Left colon (tissue), 2 donors: ENCODE data around the gene PTPRO. TPM values are rescaled to one million over a fixed set of nuclear protein-coding genes. Genes with fewer than 3 reads are reported as not detected.
A peak's percentile ranks its signal among the peaks of the same experiment; 100 is the strongest.

ENCODE experiments used
- ATAC-seq: fragments of 200-7000 bp; cut with Tn5 transposase; one replicate; pipeline ENCODE4 v1.9.1; 2020; ENCODE audit warnings: mild to moderate bottlenecking, moderate library complexity
- DNase-seq, 2 donors: peaks; one replicate each; pipeline ENCODE4 v3.0.0-alpha.2; 2020
- intact Hi-C, 2 donors: fragments of 100-400 bp; cut with DNase I in 1 of 2; cut with micrococcal nuclease in 1 of 2; formaldehyde crosslinking; loops; one replicate each; pipeline versions ENCODE4 v1.11.2 to v1.14.0; 2022; cut with DNase I, micrococcal nuclease
- total RNA-seq, 2 donors: library from RNA; stranded (reverse); fragmentation: NEBNext Ultra II Directional; extraction: Animal tissue kit (Norgen Biotek cat#: 25700); gene quantifications; one replicate each; pipeline ENCODE4 v1.2.1, GENCODE V29; 2021
- donor health status: DM: no; HTN: no; CAD: no.
- donor health status: DM: yes; HTN: yes; CAD: no.

The PTPRO gene
- total RNA-seq, 2 donors from 2014 or later: 15.7 to 21.9 TPM

- ATAC-seq (no peak), DNase-seq (no peak)
- intact Hi-C loops: no loop called here
Observed at GRCh38 chr12:15496738-15497137, 174.4 kb downstream of the PTPRO start.

GRCh38 chr12:15497671-15498292 is 175.5 kb downstream of the PTPRO start:
- ATAC-seq: no peak

GRCh38 chr12:15502211-15502610 is 179.9 kb downstream of the PTPRO start:
- DNase-seq (no peak), ATAC-seq (no peak)
- intact Hi-C loops: loop anchor here in 1 of 2 donors (10.0 kb wide), 1 partner anchor 207 kb away; no protein-coding TSS in a partner anchor

More at GRCh38 chr12:15497671-15498292, 175.5 kb downstream of the PTPRO start:
- intact Hi-C loops: no loop called here
- DNase-seq: no peak

- DNase-seq (no peak), ATAC-seq (no peak)
- intact Hi-C loops: loop anchor here in 1 of 2 donors (10.0 kb wide), 1 partner anchor 211 kb away; no protein-coding TSS in a partner anchor
Observed at GRCh38 chr12:15505616-15506015, 183.3 kb downstream of the PTPRO start.

DNA sequence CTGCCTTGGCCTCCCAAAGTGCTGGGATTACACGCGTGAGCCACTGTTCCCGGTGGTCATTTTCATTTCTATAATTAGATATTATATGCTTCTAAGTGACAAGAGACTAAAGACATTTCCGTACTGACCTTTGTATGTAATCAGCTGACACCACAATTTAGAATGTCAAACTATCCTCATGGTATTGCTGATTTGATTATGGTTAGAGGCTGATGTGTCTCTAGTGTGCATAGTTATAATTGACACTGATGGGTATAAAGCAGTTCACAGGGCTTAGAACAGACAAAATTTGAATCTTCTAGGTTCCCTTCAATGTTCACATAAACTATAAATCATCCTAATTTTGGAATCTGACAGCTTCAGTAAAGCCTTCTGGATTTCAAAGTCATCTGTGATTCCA is 192.7 kb downstream of the PTPRO start:
- intact Hi-C loops: no loop called here
- DNase-seq (no peak), ATAC-seq (no peak)

DNA sequence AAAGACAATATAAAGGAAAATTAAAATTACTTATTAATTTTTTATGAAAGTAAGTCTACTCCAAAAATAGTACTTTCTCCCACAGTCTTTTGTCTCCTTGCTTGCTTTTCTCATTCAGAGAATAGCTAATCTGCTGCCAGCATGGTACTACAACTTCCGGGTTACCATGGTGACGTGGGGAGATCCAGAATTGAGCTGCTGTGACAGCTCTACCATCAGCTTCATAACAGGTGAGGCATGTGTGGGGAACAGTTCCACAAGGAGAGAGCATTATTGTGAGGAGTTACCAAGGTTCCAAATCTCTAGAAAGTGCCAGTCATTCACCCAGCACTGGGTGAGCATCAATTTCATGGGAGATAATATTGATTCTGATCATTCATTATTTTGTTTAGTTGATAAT is 197.8 kb downstream of the PTPRO start:
- ATAC-seq: no peak
- no peak for DNase-seq
- intact Hi-C loops: loop anchor here in 1 of 2 donors (10.0 kb wide), 1 partner anchor 245 kb away; no protein-coding TSS in a partner anchor

DNA sequence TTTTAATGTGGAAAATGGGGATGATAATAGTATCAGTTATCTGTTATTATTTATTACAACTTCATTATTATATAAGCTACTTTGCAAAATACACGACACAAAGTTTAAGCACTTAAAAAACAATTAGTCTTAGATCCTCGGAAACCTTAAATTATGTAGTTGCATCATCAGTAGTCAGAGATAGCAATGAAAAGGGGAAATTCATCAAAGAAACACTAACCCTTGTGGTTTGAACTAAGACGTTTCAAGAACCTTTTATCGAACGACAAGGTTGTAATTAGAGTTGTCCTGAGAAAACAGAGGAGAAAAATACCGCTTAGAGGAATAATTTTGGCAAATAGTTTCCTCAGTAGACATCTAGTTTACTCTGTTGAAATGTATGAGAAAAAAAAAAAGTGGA is 198.5 kb downstream of the PTPRO start:
- intact Hi-C loops: loop anchor here in 1 of 2 donors (10.0 kb wide), 1 partner anchor 246 kb away; no protein-coding TSS in a partner anchor
- ATAC-seq: no peak
- DNase-seq: no peak

DNA sequence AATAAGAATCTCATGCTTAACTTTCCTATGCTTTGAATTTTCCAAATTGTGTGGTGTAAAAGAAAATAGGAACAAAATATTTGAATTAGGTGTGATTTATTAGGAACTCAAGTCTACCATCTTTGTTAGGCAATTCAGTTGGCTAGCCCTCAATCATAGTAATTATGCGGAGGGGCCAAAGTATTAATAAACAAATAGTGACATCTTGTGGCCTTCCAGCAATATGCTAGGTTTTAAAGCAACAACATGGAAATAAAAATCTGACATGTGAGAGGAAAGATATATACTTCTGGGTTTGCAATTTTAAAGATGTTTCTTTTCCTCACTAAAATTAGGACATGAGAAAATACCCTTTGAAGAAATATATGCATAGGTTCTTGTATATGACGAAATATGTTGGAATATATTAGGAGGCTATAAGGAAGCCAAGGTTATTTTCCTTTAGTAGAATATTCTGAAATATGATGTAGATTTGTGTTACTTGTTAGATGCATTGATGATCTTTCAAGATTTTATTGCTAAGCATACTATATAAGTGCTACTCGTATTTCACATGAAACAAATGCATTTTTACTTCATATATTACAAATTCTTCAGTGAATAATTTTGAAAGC is 200.4 kb downstream of the PTPRO start:
- DNase-seq (no peak), ATAC-seq (peak; percentile 40)
- intact Hi-C loops: loop anchor here in 1 of 2 donors (10.0 kb wide), 1 partner anchor 248 kb away; no protein-coding TSS in a partner anchor

GRCh38 chr12:15525441-15525840 is 203.1 kb downstream of the PTPRO start:
- DNase-seq: no peak

GRCh38 chr12:15526033-15526432 is 203.7 kb downstream of the PTPRO start:
- intact Hi-C loops: loop anchor here (5.0 to 10.0 kb wide), 2 partner anchors 249 to 251 kb away; no protein-coding TSS in a partner anchor
- ATAC-seq: peak; percentile 64
- no peak for DNase-seq

More at GRCh38 chr12:15525441-15525840, 203.1 kb downstream of the PTPRO start:
- intact Hi-C loops: loop anchor here (5.0 to 10.0 kb wide), 2 partner anchors 248 to 251 kb away; no protein-coding TSS in a partner anchor
- ATAC-seq: no peak

GRCh38 chr12:15527201-15528080 is 205.1 kb downstream of the PTPRO start:
- peak; percentile 68 for ATAC-seq
- DNase-seq: no peak
- intact Hi-C loops: loop anchor here (5.0 to 10.0 kb wide), 2 partner anchors 250 to 253 kb away; no protein-coding TSS in a partner anchor

DNA sequence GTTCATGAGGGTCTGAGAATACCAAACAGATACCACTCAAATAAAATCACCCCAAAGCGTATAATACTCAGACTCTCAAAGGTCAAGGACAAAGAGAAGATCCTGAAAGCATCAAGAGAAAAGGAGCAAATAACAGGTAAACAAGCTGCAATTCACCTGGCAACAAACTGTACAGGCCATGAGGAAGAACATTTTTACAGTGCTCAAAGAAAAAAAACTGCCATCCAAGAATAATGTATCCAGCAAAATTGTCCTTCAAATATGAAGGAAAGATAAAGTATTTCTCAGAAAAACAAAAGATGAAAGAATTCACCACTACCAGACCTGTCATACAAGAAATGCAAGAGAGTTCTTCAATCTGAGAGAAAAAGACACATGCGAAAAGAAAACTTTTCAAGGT is 206.4 kb downstream of the PTPRO start:
- DNase-seq (no peak), ATAC-seq (no peak)
- intact Hi-C loops: loop anchor here (5.0 to 10.0 kb wide), 2 partner anchors 251 to 254 kb away; no protein-coding TSS in a partner anchor

- intact Hi-C loops: loop anchor here in 1 of 2 donors (5.0 kb wide), 1 partner anchor 52 kb away; no protein-coding TSS in a partner anchor
- ATAC-seq (no peak), DNase-seq (no peak)
Observed at GRCh38 chr12:15530361-15530760, 208.1 kb downstream of the PTPRO start.

DNA sequence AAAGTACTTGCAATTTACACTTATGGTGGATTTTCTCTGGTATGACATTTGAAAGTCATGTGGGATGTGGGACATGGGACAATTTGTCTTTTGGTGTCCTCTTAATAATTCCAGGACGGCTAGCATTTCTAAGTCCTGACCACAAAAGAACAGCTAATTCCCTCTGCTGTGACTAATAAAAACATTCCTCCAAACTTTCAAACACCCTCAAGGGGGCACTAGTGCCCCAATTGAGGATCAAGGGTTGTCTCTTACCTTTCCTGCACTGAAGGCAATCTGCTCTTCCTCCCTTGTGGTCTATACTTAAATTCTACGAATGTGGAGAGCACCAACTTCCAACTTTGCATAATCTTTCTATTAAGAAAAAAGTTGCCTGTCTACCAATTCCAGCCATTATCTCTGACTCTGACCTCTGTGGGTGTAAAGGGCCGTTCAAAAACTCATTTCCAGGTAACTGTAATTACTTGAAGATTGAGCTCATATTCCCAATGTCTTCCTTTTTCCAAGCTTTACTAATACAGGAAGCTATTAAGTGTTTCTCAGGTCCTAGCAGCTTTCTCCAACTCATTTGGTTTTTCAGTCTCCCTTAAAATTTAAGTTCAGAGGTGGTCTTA is 210.2 kb downstream of the PTPRO start:
- DNase-seq (peak in 1 of 2 donors; percentile 39), ATAC-seq (peak; percentile 62)
- intact Hi-C loops: loop anchor here in 1 of 2 donors (5.0 kb wide), 1 partner anchor 50 kb away; no protein-coding TSS in a partner anchor

- intact Hi-C loops: loop anchor here in 1 of 2 donors (5.0 kb wide), 1 partner anchor 48 kb away; no protein-coding TSS in a partner anchor
- DNase-seq (no peak), ATAC-seq (peak; percentile 75)
Observed at GRCh38 chr12:15534322-15534721, 212.0 kb downstream of the PTPRO start.

- intact Hi-C loops: loop anchor here in 1 of 2 donors (5.0 kb wide), 1 partner anchor 47 kb away; no protein-coding TSS in a partner anchor
- DNase-seq (no peak), ATAC-seq (no peak)
Observed at GRCh38 chr12:15534874-15535273, 212.6 kb downstream of the PTPRO start.

DNA sequence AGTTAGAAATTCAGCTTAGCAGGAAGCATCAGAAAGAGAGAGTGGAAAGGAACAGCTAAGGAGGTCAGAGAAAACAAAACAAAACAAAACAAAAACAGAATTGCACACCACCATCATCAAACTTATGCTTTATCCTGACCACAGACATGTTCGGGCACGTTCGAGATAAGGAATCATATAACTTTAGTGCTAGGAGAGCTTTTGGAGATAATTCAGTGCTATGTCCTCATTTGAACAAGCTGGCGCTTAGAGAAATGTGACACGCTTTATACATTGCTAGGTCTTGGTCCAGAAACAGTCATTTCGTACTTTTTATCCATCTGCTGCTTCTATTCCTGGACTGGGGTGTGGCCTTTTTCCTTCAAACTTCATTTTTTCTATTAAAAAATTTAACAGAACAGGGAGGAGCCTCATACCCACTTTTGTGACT is 213.1 kb downstream of the PTPRO start:
- ATAC-seq: peak; percentile 58
- intact Hi-C loops: no loop called here

DNA sequence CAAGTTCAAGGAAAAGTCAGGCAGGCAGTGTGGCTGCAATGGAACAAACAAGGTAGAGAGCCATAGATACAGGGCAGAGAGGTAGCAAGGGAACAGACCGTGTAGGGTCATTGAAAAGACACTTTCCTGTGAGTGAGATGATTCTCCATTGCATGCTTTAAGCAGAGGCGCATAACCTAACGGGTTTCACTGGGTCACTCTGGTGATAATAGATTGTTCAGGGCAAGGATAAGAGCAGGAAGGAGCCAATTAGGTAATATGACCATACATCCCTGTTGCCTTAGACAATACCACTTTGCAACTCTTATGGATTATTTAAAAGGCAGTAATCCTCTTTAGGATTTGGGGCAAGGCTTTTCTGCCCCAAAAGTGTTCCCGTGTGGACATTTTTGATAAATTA is 214.1 kb downstream of the PTPRO start:
- intact Hi-C loops: no loop called here
- DNase-seq (no peak), ATAC-seq (no peak)

More for the DNA sequence above, 213.1 kb downstream of the PTPRO start:
- DNase-seq: no peak
